HG03066 (cell line): Measurements from ENCODE around the gene ATP5F1A.

Experiments
- ATAC-seq: cut with Tn5 transposase; IDR thresholded peaks from one replicate; pipeline ENCODE4 v1.9.1; 2021; ENCODE audit warnings: low read depth; ENCODE audit not compliant: unreplicated experiment

The ATP5F1A gene

DNA sequence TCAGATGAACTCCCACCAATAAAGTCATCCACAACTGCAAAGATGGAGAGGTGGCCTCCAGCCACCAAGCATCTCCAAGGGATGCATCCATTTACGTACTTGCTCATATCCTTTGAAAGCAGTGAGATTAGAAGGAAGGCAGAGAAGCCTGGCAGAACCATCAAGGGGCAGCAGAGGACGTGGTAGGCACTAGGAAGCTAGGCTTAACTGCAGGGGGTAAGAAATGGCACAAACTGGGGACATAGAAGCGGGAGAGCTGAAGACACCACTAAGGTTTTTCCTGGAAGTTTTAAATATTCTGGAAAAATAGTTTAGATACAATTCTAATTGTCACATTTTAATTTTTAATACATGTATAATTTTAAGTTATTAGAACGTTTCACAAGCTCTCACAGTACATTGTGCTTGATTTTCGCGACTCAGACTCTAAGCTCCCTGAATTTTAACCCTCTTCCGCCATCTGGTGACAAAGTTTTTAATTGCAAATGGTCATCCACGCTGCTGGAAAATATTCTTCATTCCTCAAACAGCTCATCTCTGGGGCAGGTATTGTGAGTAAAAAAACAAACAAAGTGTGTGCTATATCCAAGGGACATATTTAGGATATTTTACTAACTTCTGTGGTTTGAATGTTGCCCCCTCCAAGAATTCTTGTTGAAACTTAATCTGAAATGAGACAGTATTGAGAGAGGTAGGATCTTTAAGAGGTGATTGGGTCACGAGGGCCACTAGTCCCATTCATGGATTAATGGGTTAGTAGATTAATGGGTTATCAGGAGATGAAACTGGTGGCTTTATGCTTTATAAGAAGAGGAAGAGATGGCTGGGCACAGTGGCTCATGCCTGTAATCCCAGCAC lies 24.4 kb downstream of the ATP5F1A start:
- ATAC-seq: no peak

DNA sequence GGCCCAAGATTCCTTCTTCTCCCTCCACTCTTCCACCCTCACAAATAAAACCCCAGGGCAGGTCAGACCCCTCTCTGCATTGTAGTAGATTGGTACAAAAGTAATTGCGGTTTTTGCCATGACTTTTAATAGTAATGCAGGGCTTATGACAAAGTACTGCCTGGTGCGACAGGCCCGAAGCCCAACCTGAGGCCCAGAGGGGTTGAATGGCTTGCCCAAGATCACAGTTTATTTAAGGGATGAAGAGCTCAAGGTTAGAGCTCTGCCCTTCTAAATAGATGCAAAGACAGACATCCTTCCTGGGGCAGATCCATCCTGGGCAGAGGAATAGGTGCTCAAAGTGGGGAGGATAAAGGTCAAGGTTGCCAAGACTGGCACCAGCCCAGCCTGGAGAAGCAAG lies 25.1 kb downstream of the ATP5F1A start:
- ATAC-seq: no peak

DNA sequence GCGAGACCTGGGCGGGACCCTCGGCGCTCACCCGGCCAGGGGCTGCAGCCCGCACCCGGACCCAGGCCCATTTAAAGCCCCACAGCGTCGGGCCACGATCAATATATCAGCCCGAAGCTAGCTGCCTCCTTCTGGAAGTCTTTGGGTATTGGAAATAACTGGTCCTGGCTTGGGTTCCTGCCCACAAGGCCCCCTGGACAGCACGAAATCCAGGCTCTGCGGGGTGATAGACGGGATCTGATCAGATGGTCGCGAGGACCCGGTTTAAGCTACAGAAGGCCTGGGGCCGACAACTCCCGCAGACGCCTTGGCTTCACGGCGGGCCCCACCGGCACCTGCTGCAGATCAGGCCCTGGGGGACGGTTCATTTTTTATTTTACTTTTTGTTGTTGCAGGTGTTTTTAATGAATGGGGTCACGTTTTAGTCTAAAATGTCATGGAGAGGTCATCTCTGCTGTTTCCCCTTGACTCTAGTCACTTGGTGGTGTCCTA lies 25.7 kb downstream of the ATP5F1A start:
- ATAC-seq: no peak

DNA sequence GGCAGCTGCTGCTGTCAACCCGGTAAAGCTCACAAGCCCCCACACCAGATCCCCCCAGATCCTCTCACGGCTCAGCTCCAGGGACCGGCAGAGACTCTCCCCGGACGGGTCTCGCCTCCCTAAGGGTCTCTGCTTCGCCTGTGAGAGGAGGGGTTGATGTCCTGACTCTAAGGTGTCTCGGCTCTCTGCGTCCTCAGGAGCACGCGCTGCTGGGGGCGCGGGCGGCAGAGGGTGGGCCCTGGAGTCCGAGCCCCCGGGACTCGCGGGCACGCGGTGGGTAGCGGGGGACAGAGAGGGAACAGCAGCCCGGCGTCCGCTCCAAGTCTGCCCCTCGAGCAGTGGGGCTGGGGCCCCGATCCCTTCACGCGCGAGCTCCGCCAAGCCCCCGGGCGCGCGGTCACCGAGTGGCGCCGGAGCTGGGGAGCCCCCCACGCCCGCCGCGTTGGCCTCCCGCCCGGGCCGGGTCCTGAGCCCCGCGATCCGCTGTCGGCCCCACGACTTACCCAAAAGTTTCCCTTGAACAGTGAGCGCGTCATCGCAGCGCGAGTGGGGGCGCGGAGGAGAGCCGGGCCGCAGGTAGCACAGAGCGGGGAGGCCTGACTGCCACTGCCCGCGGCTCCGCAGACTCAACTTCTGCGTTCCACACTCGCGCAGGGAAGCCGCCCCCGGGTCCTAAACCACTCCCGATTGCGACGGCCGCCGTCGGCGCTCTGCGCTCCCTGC lies 26.3 kb downstream of the ATP5F1A start, which contains the start of gene PSTPIP2:
Gene PSTPIP2, minus strand, starts transcription at position 608 of the 723 bp plus-strand sequence. Its CDS starts 72 bp downstream, at position 536.
- ATAC-seq: peak; percentile 70

DNA sequence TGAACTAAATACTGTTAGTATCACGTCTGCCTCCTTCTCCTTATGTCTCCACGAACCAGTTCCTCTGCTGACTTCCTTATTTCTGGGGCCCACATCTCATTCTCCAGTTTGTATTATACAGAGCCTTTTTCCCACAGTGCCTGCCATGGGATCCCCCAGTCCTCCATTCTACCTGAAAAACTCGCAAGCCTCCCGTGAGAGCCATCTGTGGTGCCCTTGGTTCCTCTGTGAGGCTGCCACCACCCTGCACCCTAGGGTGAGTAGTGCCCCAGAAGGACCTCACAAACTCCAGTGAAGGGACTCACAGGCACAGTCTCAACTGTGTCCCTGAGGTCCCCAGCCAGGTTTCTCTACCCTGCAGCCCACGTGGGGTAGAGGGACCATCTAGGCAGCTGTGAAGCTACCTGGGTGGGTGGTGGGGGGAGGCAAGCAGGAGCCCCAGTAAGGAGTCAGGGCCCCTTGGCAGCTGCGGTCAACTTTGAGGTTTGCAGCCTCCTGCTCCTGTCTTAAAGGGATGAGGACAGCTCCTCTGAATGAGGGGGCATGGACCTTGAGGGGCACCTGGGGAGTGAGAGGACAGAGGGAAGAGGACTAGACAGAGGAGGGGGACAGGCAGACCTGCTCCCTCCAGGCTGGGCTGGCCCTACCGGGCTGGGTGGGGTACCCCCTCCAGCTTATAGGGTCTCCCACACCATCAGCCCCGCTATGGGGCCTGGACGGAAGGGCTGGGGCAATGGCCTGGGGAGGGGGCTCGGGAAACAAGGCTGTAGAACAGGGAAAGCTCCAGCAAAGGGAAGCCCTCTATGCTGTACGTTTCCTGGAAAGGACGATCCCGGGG lies 27.1 kb downstream of the ATP5F1A start:
- ATAC-seq: peak; percentile 24

DNA sequence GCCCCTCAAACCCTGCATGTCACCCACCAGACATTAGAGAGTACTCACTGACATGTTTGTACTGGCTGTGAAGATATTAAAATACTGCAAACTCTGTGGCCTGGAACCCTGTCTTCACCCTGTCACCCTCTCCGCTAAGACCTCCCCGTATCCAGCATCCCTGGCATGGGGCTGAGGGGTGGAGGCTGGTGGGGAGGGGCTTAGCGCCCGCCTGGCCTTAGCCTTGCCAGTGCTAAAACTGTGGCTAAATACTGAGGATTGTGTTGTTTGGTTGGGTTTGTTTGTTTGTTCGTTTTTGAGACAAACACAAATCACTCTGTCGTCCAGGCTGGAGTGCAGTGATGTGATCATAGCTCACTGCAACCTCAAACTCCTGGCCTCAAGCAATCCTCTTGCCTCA lies 27.9 kb downstream of the ATP5F1A start:
- ATAC-seq: no peak

DNA sequence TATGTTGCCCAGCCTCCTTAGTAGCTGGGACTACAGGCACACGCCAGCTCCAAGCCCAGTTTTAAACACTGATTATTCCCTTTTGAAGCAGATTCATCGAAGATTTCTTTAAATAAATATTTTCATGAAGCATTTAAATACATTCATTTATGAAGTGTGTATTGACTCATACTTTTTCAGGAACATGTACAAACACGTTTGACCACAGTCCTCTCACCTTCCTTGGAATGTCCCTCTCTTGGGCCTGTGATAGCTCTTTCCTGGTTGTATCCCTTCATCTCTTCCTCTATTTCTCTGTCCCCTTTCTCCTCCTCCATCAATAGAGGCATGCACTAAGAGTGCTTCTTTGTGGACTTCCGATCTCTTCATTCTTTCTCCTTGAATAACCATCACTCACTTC lies 28.6 kb downstream of the ATP5F1A start:
- ATAC-seq: no peak

DNA sequence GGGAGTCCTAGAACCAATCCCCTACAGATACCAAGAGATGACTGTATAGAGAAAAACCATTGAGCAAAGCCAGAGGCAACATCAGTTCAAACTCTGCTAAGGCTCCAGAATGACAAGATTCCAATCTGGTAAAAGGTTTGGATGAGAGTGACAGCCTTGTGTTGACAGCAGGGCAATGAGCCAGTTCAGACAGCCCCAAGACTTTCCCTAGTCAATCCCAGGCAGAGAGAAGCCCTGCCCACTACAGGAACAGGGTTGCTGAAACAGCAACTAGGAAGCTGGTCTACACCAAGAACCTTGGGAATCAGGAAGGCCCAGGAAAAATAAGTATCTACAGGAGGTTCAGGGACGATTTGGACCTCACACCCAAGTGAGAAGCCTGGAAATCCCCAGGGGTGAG lies 29.3 kb downstream of the ATP5F1A start:
- no peak for ATAC-seq

DNA sequence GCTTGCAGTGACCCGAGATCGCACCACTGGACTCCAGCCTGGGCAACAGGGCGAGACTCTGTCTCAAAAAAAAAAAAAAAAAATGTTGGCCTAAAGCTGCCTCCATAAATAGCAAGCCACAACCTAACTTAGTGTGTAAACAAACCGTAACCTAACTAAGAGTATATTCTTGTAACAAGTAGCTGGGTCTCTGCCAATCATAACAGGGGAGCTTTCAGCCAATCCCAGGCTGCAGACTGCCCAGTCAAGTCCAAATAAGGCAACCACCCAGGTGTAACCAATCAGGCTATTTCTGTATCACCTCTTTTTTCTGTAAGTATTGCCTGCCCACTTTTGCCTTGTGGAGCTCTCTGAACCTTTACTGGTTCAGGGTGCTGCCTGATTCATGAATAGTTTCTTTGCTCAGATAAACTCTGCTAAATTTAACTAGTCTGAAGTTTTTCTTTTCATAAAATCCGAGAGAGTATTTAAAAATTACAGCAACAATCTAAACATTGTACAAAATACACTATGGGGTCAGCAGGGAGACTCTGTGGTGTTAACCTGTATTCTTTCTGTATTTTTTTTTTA lies 30.6 kb downstream of the ATP5F1A start:
- ATAC-seq: no peak

DNA sequence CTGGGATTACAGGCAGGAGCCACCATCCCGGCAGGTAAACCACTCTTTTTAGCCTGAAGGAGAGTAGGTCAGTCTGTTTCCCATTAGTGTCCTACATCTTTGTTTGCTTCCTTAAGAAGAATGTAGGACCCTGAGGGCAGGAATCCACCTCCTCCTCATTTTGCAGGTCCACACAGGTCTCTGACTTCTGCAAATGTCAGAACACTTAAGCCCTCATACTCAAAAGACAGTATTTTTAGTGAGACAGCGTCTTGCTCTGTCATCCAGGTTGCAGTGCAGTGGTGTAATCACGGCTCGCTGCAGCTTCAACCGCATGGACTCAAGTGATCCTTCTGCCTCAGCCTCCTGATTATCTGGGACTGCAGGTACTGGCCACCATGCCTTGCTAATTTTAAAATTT lies 35.3 kb downstream of the ATP5F1A start:
- no peak for ATAC-seq

DNA sequence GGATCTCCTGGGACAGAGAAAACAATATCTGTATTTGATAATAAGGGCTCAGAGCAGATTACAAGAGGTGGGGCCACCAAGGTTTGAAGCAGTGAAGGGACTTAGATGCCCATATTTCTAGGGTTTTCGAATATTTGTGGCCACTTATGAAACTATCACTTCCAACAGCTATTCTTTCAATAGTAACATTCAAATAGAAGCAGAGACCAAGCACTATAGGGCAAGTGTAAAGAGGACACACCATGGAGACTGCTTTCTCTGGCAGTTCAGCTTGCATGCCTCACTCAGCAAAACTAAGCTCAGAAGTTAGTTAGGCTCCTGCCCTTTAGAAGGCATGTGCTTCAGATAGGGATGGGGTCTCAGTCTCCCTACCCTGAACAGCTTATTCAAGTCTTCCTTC lies 36.3 kb downstream of the ATP5F1A start:
- no peak for ATAC-seq

DNA sequence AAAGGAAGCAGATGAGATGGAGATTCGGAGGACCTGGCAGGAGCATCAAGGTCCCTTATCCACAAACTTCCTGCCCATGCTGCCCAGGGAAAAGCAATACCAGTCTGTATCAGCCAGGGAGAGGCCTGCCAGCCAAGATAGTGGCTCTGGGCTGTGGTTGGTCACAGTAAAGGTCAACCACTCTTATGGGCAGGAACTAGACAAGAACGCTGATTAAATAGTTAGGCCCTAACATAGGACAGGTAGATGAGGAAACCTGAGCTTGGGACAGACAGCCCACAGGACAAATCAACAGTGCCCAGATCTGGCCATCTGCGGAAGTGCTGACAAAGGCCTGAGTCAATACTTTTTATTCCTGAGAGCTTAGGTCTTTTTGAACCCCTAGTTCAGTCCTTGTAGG lies 36.7 kb downstream of the ATP5F1A start:
- no peak for ATAC-seq

DNA sequence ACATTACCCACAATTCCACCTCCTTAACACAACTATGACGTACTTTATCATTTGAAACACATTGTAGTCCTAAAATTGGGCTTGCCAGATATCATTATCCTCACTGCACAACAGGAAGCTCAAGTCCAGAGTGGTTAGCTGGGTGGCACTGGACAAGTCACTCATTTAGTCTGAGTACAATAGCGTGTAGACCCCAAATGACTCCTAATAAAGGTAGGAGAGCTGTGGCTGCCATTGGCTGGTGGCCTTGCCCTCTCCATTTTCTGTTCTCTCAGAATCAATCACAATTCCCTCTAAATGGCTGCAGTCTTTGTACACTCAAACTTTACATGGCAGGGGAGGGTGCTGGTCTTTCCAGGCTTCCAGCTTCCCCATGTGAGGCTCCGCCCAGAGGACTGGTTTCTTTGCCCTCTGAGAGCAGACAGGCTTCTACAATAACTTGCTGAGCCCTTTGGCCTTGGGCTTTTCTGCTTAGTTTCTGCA lies 37.7 kb downstream of the ATP5F1A start:
- no peak for ATAC-seq

DNA sequence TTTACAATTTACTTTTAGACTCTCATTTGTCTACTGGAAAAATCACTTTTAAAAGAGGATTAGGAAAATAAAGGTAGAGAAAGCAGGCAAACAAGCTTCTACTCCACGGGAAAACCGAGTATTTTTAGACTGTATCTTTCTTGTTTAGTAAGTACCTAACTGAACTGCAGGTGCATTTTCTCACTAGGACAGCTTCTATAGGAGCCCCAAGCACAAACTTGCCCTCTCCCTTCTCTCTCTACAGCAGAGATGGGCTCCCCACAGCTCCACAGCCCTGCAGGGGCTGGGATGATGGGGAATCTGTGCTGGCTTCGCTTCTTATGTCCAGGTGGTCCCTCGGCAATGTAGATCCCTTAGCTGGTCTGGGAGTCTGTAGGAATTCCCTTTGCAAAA lies 42.3 kb downstream of the ATP5F1A start:
- ATAC-seq: peak; percentile 43

DNA sequence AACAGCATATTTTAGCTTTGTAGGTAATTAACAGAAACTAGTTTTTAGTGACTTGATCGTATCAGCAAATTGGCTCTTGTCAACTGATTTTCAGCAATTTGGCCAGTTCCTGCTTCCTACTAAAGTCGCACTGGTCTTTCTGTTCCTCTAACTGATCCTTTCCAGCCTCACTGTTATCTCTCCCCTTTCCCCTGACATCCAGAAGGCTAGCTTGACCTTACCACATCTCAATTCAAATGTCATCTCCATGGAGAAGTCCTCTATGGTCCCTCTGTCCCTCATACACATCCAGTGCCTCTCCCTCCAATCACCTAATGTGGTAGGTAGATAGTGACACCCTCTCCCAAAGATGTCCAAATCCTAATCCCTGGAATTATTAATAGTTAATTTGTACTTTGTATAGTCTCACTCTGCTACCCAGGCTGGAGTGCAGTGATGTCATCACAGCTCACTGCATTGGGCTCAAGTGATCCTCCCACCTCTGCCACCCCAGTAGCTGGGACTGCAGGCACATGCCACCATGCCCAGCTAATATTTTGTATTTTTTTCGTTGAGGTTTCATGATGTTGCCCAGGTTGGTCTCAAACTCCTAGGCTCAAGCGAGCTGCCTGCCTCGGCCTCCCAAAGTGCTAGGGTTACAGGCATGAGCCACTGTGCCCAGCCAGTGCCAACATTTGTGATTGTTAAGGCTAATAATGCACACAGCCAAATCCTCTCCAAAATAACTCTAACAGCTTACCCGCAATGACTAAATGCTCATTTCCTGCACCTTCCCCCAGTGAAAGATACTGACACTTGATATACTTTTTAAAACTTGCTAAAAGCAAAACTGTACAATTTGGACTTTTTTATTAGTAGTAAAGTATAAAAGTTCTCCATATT lies 42.9 kb downstream of the ATP5F1A start:
- peak; percentile 62 for ATAC-seq

DNA sequence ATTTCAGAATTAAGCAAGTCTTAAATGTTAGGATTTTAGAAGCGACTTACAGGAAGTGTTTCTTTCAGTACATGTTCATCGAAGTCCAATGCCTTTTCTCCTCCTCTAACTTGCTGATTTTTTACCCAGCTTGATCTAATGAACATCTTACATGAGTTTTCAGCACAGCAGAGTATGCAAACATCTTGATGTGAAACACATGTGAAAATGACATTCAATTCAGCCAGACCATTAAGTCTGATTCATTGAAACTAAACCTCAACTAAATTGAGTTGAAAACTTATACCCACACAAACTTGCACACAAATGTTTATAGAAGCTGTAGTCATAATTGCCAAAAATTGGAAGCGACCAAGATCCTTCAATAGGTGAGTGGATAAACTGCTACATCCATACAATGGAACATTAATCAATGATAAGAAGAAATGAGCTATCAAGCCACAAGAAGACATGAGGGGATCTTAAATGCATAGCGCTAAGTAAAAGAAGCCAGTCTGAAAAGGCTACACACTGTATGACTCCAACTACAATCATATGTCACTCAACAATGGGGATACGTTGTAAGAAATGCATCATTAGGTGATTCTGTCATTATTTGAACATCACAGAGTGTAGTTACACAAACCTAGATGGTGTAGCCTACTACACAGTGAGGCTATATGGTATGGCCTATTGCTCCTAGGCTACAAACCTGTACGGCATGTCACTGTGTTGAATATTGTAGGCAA lies 44.6 kb downstream of the ATP5F1A start:
- no peak for ATAC-seq

DNA sequence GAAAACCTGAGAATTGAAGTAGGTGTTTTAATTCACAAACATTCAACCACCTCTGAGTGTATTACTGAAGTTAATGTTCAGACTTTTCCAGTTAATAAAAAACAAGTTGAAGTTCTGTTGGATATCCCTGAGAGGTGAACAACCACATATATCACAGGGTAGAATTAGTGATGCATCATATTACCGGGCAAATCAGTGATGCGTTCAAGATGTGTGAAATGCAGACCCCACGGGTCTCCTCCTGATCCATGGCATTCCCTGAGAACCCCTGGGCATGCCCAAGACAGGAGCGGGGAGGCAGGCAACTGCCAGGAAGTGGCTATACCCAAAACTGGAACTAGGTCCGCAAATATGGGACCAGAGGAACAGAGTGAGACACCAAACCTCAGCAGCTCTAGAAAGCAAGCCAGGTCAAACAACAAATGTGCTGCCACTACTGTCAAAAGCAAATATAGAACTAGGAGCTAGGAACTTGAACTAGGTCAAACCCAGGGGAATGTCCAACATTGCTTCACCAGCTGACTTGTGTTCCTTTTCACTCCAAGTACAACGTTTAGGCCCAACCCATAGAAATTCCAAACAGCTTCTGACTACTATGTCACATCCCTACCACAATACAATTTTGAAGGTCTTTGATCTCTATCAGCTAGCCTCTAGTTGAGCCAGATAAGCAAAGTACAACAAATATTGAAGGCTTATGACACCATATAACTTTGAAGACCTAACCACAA lies 46.2 kb downstream of the ATP5F1A start:
- no peak for ATAC-seq

DNA sequence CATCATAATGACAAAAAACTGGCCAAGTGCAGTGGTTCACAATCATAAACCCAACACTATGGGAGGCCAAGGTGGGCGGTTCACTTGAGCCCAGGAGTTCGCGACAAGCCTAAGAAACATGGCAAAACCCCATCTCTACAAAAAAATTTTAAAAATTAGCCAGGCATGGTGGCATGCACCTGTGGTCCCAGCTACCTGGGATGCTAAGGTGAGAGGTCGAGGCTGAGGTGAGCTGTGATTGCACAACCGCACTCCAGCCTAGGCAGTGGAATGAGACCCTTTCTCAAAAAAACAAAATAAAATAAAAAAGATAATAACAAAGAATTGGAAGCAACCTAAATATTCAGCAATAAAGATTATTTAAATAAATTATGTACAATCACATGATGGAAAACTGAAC lies 47.8 kb downstream of the ATP5F1A start:
- no peak for ATAC-seq
